ENCODE data around the gene POLG. TPM values are rescaled to one million over a fixed set of nuclear protein-coding genes. Genes with fewer than 3 reads are reported as not detected.
A peak's percentile ranks its signal among the peaks of the same experiment; 100 is the strongest.

Gene POLG
- total and polyA plus RNA-seq, 2 of the 13 experiments (the other 11 are each of a cell fraction or from before 2014, with no cell fraction given) = 26.6 to 35.5 TPM

GRCh38 chr15:89321521-89322410 is 12.9 kb downstream of the POLG start (continued):
- TF ChIP-seq IRF9 (CRISPR knock-in tag; IDR thresholded peaks at IDR 0.05; ENCODE audit: borderline replicate concordance) (no peak), HNRNPL (IDR thresholded peaks at IDR 0.05; ENCODE audit: low read depth, low read length) (peak; percentile 82), TOE1 (CRISPR knock-in tag; IDR thresholded peaks at IDR 0.05) (no peak), GABPB1 (CRISPR knock-in tag; IDR thresholded peaks at IDR 0.05) (peak; percentile 72), SNAPC4 (CRISPR knock-in tag; IDR thresholded peaks at IDR 0.05) (no peak), MTA3 (CRISPR knock-in tag; IDR thresholded peaks at IDR 0.05) (no peak), SMAD9 (CRISPR knock-in tag; IDR thresholded peaks at IDR 0.05) (no peak), SAP130 (CRISPR knock-in tag; IDR thresholded peaks at IDR 0.05; ENCODE audit: low read depth) (peak; percentile 56; the same call in 1 of the 2 replicates), ZNF138 (CRISPR knock-in tag; IDR thresholded peaks at IDR 0.05; ENCODE audit: low read depth) (no peak), RARG (CRISPR knock-in tag; IDR thresholded peaks at IDR 0.05; ENCODE audit: low read depth) (no peak), ZFY (CRISPR knock-in tag; IDR thresholded peaks at IDR 0.05) (peak; percentile 21; the same call in 1 of the 2 replicates), ZNF709 (CRISPR knock-in tag; IDR thresholded peaks at IDR 0.05) (no peak), HNF4A (CRISPR knock-in tag; IDR thresholded peaks at IDR 0.05) (peak; percentile 86), ZNF30 (CRISPR knock-in tag; IDR thresholded peaks at IDR 0.05) (no peak), MYC (CRISPR knock-in tag; IDR thresholded peaks at IDR 0.05; ENCODE audit: borderline replicate concordance) (0 out of 2 replicates have a peak, but pooled peaks have one; percentile 48), RCOR2 (CRISPR knock-in tag; IDR thresholded peaks at IDR 0.05) (0 out of 2 replicates have a peak, but pooled peaks have one; percentile 60), ASH2L (IDR thresholded peaks at IDR 0.05; ENCODE audit: insufficient read length, low read depth, low read length) (peak; percentile 50), AKAP8 (CRISPR knock-in tag; IDR thresholded peaks at IDR 0.05) (no peak)
- TF ChIP-seq, protein P1, sequence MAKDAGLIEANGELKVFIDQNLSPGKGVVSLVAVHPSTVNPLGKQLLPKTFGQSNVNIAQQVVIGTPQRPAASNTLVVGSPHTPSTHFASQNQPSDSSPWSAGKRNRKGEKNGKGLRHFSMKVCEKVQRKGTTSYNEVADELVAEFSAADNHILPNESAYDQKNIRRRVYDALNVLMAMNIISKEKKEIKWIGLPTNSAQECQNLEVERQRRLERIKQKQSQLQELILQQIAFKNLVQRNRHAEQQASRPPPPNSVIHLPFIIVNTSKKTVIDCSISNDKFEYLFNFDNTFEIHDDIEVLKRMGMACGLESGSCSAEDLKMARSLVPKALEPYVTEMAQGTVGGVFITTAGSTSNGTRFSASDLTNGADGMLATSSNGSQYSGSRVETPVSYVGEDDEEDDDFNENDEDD (CRISPR knock-in tag; IDR thresholded peaks at IDR 0.05; ENCODE audit: borderline replicate concordance) = no peak
- TF ChIP-seq, protein P2, sequence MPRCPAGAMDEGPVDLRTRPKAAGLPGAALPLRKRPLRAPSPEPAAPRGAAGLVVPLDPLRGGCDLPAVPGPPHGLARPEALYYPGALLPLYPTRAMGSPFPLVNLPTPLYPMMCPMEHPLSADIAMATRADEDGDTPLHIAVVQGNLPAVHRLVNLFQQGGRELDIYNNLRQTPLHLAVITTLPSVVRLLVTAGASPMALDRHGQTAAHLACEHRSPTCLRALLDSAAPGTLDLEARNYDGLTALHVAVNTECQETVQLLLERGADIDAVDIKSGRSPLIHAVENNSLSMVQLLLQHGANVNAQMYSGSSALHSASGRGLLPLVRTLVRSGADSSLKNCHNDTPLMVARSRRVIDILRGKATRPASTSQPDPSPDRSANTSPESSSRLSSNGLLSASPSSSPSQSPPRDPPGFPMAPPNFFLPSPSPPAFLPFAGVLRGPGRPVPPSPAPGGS (CRISPR knock-in tag; IDR thresholded peaks at IDR 0.05) = peak; percentile 47; the same call in 1 of the 2 replicates

Data from HepG2 (cell line).